GM18870 (cell line): ENCODE data around the gene DYNAP.

Source experiments
- ATAC-seq: cut with Tn5 transposase; IDR thresholded peaks from one replicate; pipeline ENCODE4 v1.9.1; 2021; ENCODE audit warnings: moderate library complexity; ENCODE audit not compliant: unreplicated experiment

Gene DYNAP

GRCh38 chr18:54630963-54631362, 39.9 kb downstream of the DYNAP start:
- no peak for ATAC-seq

- ATAC-seq: no peak
Observed at GRCh38 chr18:54636217-54636616, 45.2 kb downstream of the DYNAP start.

- no peak for ATAC-seq
Observed at GRCh38 chr18:54641734-54642133, 50.7 kb downstream of the DYNAP start.

- no peak for ATAC-seq
Observed at GRCh38 chr18:54647176-54647575, 56.1 kb downstream of the DYNAP start.
